RWPE1 (cell line): ENCODE data around the gene SIM1.

ENCODE experiments used
- CTCF ChIA-PET: fragments of 350-600 bp; sonication (Branson Sonifier 250); formaldehyde crosslinking; extraction: SDS; loops from one replicate; lab custom pipeline; 2021; lab: Yijun Ruan, JAX
- POLR2A ChIA-PET: fragments of 400-600 bp; formaldehyde crosslinking; extraction: SDS; loops from one replicate; lab custom pipeline; 2020; ENCODE audit warnings: antibody characterized with exemption; ENCODE audit not compliant: low non-redundant PET; lab: Yijun Ruan, JAX
- DNase-seq: peaks from one replicate; pipeline ENCODE4 v3.0.0; 2012; ENCODE audit warnings: low spot score
- H3K27ac ChIP-seq: fragments of 450-650 bp; 2 replicates; pipeline ENCODE4 v1.5.1; 2017
- TF ChIP-seq, protein P1 (sequence below): fragments of 450-650 bp; conservative IDR thresholded peaks from 2 replicates; pipeline ENCODE4 v1.5.1; 2017; ENCODE audit warnings: low read depth, mild to moderate bottlenecking

The SIM1 gene

DNA sequence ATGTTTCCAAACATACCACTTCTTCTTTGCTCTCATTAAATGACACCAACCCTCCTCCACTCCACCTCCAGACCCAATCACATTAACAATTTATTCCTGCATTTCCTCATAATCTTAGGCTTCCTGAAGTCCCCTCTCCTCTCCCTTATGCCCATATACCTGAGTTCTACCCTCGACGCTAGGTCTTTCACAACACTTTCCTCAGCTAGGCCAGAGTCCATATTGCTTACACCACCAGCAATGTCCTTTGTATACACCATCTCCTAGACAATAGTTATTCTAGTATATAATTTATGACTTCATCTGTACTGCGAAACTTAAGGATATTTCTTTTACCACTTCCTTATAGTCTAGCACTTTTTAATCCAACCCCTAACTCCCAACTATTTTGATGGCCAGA, 47.7 kb downstream of the SIM1 start:
- TF ChIP-seq, protein P1, sequence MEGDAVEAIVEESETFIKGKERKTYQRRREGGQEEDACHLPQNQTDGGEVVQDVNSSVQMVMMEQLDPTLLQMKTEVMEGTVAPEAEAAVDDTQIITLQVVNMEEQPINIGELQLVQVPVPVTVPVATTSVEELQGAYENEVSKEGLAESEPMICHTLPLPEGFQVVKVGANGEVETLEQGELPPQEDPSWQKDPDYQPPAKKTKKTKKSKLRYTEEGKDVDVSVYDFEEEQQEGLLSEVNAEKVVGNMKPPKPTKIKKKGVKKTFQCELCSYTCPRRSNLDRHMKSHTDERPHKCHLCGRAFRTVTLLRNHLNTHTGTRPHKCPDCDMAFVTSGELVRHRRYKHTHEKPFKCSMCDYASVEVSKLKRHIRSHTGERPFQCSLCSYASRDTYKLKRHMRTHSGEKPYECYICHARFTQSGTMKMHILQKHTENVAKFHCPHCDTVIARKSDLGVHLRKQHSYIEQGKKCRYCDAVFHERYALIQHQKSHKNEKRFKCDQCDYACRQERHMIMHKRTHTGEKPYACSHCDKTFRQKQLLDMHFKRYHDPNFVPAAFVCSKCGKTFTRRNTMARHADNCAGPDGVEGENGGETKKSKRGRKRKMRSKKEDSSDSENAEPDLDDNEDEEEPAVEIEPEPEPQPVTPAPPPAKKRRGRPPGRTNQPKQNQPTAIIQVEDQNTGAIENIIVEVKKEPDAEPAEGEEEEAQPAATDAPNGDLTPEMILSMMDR = no peak
- ChIA-PET POLR2A (no interaction called here), CTCF (no interaction called here)
- DNase-seq = no peak
- no peak overlapping the region for H3K27ac ChIP-seq

DNA sequence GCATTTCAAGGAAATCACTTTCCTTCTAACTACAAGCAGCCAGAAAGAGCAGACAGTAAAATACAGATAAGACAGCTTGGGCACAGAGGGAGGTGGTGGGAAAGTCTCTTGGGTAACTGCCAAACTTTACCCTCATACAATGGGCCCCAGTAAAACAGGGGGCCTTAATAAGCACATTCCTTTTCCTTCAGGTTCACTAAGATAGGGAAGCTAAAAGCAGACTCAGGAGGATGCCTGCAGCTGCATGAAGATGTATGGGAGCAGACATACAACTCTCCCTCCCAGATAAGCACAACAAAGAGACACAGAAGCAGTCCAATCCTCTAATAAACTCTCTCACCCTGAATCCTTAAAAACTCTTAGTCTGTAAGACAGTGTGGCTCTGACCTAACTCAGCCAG, 49.0 kb downstream of the SIM1 start:
- DNase-seq = no peak
- no peak overlapping the region for H3K27ac ChIP-seq
- TF ChIP-seq, protein P1 = no peak
- ChIA-PET CTCF (interaction anchor here (0.6 kb wide), 1 partner anchor 324 kb away, joined by 4 read pairs; no protein-coding TSS in a partner anchor), POLR2A (no interaction called here)

DNA sequence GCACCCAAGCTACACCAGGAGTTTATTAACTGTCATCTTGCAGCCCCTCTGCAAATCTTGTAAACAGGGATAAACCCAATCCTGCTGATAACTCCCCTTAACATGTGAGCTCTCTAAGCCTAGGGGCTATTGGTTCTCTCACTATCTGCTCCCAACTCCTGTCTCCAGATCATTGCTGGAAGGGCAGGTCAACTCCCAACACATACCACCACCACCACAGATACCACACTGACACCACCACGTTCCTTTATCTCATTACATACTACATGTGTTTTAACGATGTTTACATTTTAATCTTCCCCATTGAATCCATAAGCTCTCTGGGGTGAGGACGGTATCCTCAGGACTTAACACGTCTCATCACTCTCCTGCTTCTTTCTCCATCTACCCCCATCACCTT, 51.8 kb downstream of the SIM1 start:
- DNase-seq = no peak
- CTCF ChIA-PET = interaction anchor here (0.7 kb wide), 1 partner anchor 417 kb away, joined by 3 read pairs; no protein-coding TSS in a partner anchor
- POLR2A ChIA-PET = no interaction called here
- TF ChIP-seq, protein P1 = no peak
- H3K27ac ChIP-seq = no peak overlapping the region

DNA sequence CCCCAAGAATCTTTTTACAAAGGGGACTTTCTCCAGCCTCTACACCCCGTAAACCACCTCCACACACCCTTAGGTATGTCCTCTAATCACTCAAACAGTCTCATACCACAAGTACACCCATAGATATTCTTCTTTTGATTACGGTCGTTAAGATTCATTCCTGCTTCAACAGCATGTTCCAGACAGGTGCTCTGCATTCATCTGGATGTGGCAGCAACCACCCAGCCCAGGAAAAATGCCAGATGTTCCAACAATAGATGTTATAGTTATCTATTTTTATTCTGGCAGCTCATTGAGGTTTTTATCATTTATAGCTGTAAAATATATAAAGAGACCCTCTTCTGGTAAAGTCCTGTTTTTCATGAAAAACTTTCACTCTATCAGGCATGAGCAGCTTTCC, 60.7 kb downstream of the SIM1 start:
- no peak overlapping the region for H3K27ac ChIP-seq
- ChIA-PET CTCF (interaction anchor here (0.7 kb wide), 1 partner anchor 10 kb away, joined by 5 read pairs; no protein-coding TSS in a partner anchor), POLR2A (no interaction called here)
- DNase-seq = no peak
- TF ChIP-seq, protein P1 = no peak

DNA sequence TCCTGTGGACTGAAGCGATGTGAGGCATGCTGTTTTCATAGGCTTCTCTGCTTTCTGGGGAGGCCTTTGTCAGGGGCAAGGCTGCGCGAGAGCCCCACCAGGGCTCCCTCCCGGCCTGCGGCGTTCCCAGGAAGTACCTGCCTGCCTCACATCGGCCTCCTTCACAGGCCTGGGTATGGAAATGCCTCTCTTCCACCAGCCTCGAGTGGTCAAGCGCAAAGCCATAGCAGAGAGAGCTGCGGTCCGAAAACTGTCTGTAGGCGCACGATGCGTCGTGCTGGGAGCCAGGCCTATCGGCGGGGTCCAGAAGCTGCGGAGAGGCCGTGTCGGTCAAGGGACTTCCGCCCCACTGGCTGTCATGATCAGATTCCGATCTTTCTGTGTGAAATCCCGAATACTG, 71.2 kb downstream of the SIM1 start:
- TF ChIP-seq, protein P1 = no peak
- no peak for DNase-seq
- no peak overlapping the region for H3K27ac ChIP-seq
- CTCF ChIA-PET = no interaction called here
- POLR2A ChIA-PET = no interaction called here

DNA sequence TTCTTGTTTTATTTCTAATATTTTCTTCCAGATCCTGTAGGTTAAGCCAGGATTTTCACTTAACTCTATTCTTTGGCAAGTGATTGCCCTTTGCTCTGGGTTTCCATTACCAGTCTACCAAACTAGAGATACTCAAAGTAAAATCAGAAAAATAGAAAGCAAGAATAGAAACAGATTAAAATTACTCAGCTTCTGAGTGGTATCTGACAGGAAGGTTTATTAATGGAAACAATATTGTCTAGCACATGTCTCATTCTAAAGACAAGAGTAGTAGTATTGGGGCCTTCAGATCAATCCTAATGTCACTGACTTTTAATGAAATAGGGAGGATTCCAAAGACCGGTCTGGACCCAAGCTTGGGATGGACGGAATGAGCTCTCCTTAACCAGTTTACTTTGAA, 72.3 kb downstream of the SIM1 start:
- ChIA-PET CTCF (no interaction called here), POLR2A (no interaction called here)
- no peak overlapping the region for H3K27ac ChIP-seq
- TF ChIP-seq, protein P1 = no peak
- no peak for DNase-seq
